DND-41 (cell line): ENCODE data around the gene HFM1.

Experiments
- CTCF ChIP-seq: IDR thresholded peaks from 2 replicates; pipeline ENCODE4 v1.5.1; 2012; ENCODE audit warnings: borderline replicate concordance, low read length, moderate library complexity, mild to moderate bottlenecking; ENCODE audit not compliant: poor library complexity, severe bottlenecking; ENCODE audit errors: extremely low read depth
- EZH2 ChIP-seq: IDR thresholded peaks from 3 replicates; pipeline ENCODE4 v1.6.1; 2012; ENCODE audit warnings: borderline replicate concordance, low read depth, mild to moderate bottlenecking, moderate library complexity, low read length, inconsistent platforms; ENCODE audit not compliant: severe bottlenecking

GRCh38 chr1:91314643-91315042, 90.0 kb downstream of the HFM1 start:
- TF ChIP-seq CTCF (no peak), EZH2 (no peak)
